GM23248 (cell line): ENCODE data around the gene RSPH1. TPM values are rescaled to one million over a fixed set of nuclear protein-coding genes. Genes with fewer than 3 reads are reported as not detected.

Source experiments
- DNase-seq: peaks from one replicate; pipeline ENCODE4 v3.0.0-alpha.2; 2015
- H2AFZ ChIP-seq: fragments of 200-600 bp; sonication (generic); 2 replicates; pipeline ENCODE4 v1.6.1; 2016; ENCODE audit warnings: antibody characterized with exemption
- H3F3A ChIP-seq: fragments of 200-600 bp; sonication (generic); 2 replicates; pipeline ENCODE4 v1.6.1; 2016; ENCODE audit warnings: mild to moderate bottlenecking, antibody characterized with exemption, mixed run types; ENCODE audit not compliant: insufficient read depth
- H3K27ac ChIP-seq: fragments of 200-600 bp; sonication (generic); 2 replicates; pipeline ENCODE4 v1.5.1; 2016; ENCODE audit warnings: mild to moderate bottlenecking
- H3K27me3 ChIP-seq: fragments of 200-600 bp; sonication (generic); replicated peaks from 2 replicates; pipeline ENCODE4 v1.6.1; 2016; ENCODE audit warnings: mild to moderate bottlenecking; ENCODE audit not compliant: insufficient read depth
- H3K36me3 ChIP-seq: fragments of 200-600 bp; sonication (generic); 2 replicates; pipeline ENCODE4 v1.6.1; 2016; ENCODE audit warnings: low read depth, mild to moderate bottlenecking
- H3K4me1 ChIP-seq: fragments of 200-600 bp; sonication (generic); 2 replicates; pipeline ENCODE4 v1.6.1; 2016; ENCODE audit warnings: mild to moderate bottlenecking; ENCODE audit not compliant: insufficient read depth
- H3K4me2 ChIP-seq: fragments of 200-600 bp; sonication (generic); one replicate; pipeline ENCODE4 v1.6.1; 2016; ENCODE audit warnings: mild to moderate bottlenecking; ENCODE audit not compliant: unreplicated experiment
- H3K4me3 ChIP-seq: fragments of 200-600 bp; sonication (generic); 2 replicates; pipeline ENCODE4 v1.5.1; 2016; ENCODE audit warnings: mild to moderate bottlenecking
- H3K79me2 ChIP-seq: fragments of 200-600 bp; sonication (generic); 2 replicates; pipeline ENCODE4 v1.6.1; 2016; ENCODE audit warnings: mild to moderate bottlenecking; ENCODE audit not compliant: insufficient read depth
- H3K9ac ChIP-seq: fragments of 200-600 bp; sonication (generic); 2 replicates; pipeline ENCODE4 v1.6.1; 2016; ENCODE audit warnings: mild to moderate bottlenecking
- H3K9me2 ChIP-seq: fragments of 200-600 bp; sonication (generic); 2 replicates; pipeline ENCODE4 v1.6.1; 2016; ENCODE audit warnings: mixed run types, mild to moderate bottlenecking, moderate library complexity; ENCODE audit not compliant: insufficient read depth
- H3K9me3 ChIP-seq: fragments of 200-600 bp; sonication (generic); one replicate; pipeline ENCODE4 v1.6.1; 2017; ENCODE audit warnings: low read depth
- H4K20me1 ChIP-seq: fragments of 200-600 bp; sonication (generic); 2 replicates; pipeline ENCODE4 v1.6.0; 2016; ENCODE audit not compliant: insufficient read depth
- EZH2 ChIP-seq: fragments of 200-600 bp; sonication (generic); IDR thresholded peaks from 2 replicates; pipeline ENCODE4 v1.6.1; 2018; ENCODE audit warnings: antibody characterized with exemption, mild to moderate bottlenecking; ENCODE audit not compliant: insufficient read depth, poor library complexity, severe bottlenecking
- EZH2phosphoT487 ChIP-seq: fragments of 200-600 bp; sonication (generic); IDR thresholded peaks from 2 replicates; pipeline ENCODE4 v1.6.1; 2018; ENCODE audit warnings: antibody characterized with exemption, moderate library complexity, mild to moderate bottlenecking, low read depth; ENCODE audit not compliant: insufficient read depth
- WGBS, 2 experiments: methylation state at CpG; one replicate each; pipeline ENCODE4 v1.1.6; 2015 to 2017; ENCODE audit warnings: low lambda C conversion rate in 2 of 2, low coverage in 1 of 2; ENCODE audit errors: missing lambda C conversion rate in 2 of 2; 5-methylcytosine and 5-hydroxymethylcytosine counted together
- in situ Hi-C: fragments of 300-500 bp; cut with MboI; formaldehyde crosslinking; loops from 2 replicates; pipeline ENCODE4 v1.15.0; 2020
- polyA plus RNA-seq: library from polyadenylated mRNA; unstranded; fragments of >200 nt; fragmentation: Nextera tagmentation; extraction: Ambion mirVana; gene quantifications from 2 replicates; pipeline ENCODE4 v1.2.1, GENCODE V29; 2016
- total RNA-seq: library from RNA; depleted of rRNA; stranded (reverse); fragments of >200 nt; shearing (Covaris generic); gene quantifications from 2 replicates; pipeline ENCODE4 v1.2.3, GENCODE V29; 2014

Gene RSPH1
- total and polyA plus RNA-seq, 2 experiments from 2014 or later, result 0.32 TPM; not detected in 1

- Histone ChIP-seq H3K9me3 (no peaks in the 10 kb centered on the region), H3K4me2 (no peak overlapping the region), H3K9me2 (no peaks in the 10 kb centered on the region), H3K4me3 (no peak overlapping the region), H3K36me3 (no peaks in the 10 kb centered on the region), H3K79me2 (no peaks in the 10 kb centered on the region), H3F3A (no peaks in the 10 kb centered on the region), H2AFZ (no peak overlapping the region), H3K9ac (no peak overlapping the region), H4K20me1 (no peaks in the 10 kb centered on the region), H3K4me1 (no peaks in the 10 kb centered on the region), H3K27me3 (0 out of 2 replicates have a peak, but pooled peaks cover 3% of the 10 kb centered on the region), H3K27ac (no peak overlapping the region)
- in situ Hi-C loops, result no loop called here
- WGBS, 2 experiments, result 48 to 50% methylated on average over 13 of the region's 13 CpGs
- TF ChIP-seq EZH2phosphoT487, result no peak
- TF ChIP-seq EZH2, result no peak
- no peak for DNase-seq
Observed at GRCh38 chr21:42493109-42494060, 2.6 kb downstream of the RSPH1 start.

DNA sequence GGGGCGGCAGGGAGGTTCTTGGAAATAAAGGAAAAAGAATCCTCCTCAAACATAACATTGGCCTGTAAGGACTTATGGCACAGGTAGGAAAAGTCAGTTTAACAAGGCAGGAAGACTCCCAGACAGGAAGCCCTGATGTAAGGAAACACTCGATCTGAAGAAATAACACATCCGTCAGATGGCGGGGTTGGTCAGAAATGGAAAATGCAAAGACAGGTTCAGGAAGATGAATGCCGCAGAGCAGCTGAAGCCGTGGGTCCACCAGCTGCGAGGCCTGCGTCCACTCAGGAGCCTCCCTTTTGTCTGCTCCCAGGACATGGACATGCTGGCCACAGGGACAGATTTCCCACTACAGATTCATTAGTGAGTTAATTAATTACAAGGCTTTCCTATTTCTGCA, 3.8 kb downstream of the RSPH1 start:
- H2AFZ ChIP-seq, result no peak overlapping the region
- no peak overlapping the region for H3K27ac ChIP-seq
- peaks cover 5% of the 10 kb centered on the region; the same call in 1 of the 2 replicates for H3K27me3 ChIP-seq
- in situ Hi-C loops, result no loop called here
- TF ChIP-seq EZH2, result no peak
- TF ChIP-seq EZH2phosphoT487, result no peak
- no peaks in the 10 kb centered on the region for H3K4me1 ChIP-seq
- no peaks in the 10 kb centered on the region for H3K36me3 ChIP-seq
- H3K4me3 ChIP-seq, result no peak overlapping the region
- H3K9me3 ChIP-seq, result no peaks in the 10 kb centered on the region
- H3K4me2 ChIP-seq, result no peak overlapping the region
- H3K9ac ChIP-seq, result no peak overlapping the region
- no peaks in the 10 kb centered on the region for H4K20me1 ChIP-seq
- H3K79me2 ChIP-seq, result no peaks in the 10 kb centered on the region
- no peaks in the 10 kb centered on the region for H3K9me2 ChIP-seq
- WGBS, 2 experiments, result 57 to 62% methylated on average over 8 of the region's 8 CpGs
- DNase-seq, result no peak
- H3F3A ChIP-seq, result no peaks in the 10 kb centered on the region

GRCh38 chr21:42491328-42491727, 4.7 kb downstream of the RSPH1 start:
- no peaks in the 10 kb centered on the region for H3K9me2 ChIP-seq
- TF ChIP-seq EZH2phosphoT487, result no peak
- TF ChIP-seq EZH2, result no peak
- DNase-seq, result no peak
- no peak overlapping the region for H3K27ac ChIP-seq
- H3K4me2 ChIP-seq, result no peak overlapping the region
- no peak overlapping the region for H3K9ac ChIP-seq
- no peak overlapping the region for H2AFZ ChIP-seq
- H3F3A ChIP-seq, result no peaks in the 10 kb centered on the region
- WGBS, 2 experiments, result 4 to 23% methylated on average over 1 of the region's 1 CpG
- peaks cover 8% of the 10 kb centered on the region; the same call in 1 of the 2 replicates for H3K27me3 ChIP-seq
- no peak overlapping the region for H3K4me3 ChIP-seq
- no peaks in the 10 kb centered on the region for H3K4me1 ChIP-seq
- H4K20me1 ChIP-seq, result no peaks in the 10 kb centered on the region
- no peaks in the 10 kb centered on the region for H3K79me2 ChIP-seq
- no peaks in the 10 kb centered on the region for H3K36me3 ChIP-seq
- H3K9me3 ChIP-seq, result no peaks in the 10 kb centered on the region
- in situ Hi-C loops, result no loop called here

DNA sequence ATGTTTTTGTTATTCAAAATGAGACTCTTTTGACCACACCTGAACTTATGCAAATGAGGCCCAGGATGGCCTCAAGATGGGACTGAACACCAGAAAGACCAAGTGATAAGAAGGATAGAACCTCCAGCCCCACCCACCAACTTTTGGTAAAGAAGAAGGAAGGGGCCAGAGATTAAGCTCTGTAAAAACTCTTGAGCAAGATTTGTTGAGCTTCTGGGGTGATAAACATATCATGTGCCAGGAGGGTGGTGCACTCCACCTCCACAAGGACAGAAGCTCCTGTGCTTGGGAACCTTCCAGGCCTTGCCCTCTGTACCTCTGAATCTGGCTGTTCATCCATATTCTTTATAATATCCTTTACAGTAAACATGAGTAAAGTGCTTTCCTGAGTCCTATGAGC, 5.3 kb downstream of the RSPH1 start:
- Histone ChIP-seq H3K9me3 (no peaks in the 10 kb centered on the region), H3K4me1 (no peaks in the 10 kb centered on the region), H3K36me3 (no peaks in the 10 kb centered on the region), H3K4me3 (no peak overlapping the region), H3K27ac (no peak overlapping the region), H3K27me3 (peaks cover 8% of the 10 kb centered on the region; the same call in 1 of the 2 replicates), H3K9ac (no peak overlapping the region), H3K9me2 (no peaks in the 10 kb centered on the region), H3K79me2 (no peaks in the 10 kb centered on the region), H3K4me2 (no peak overlapping the region), H2AFZ (no peak overlapping the region), H3F3A (no peaks in the 10 kb centered on the region), H4K20me1 (no peaks in the 10 kb centered on the region)
- in situ Hi-C loops, result no loop called here
- DNase-seq, result no peak
- TF ChIP-seq EZH2, result no peak
- no peak for TF ChIP-seq EZH2phosphoT487
